ENCODE results near the gene CPAMD8.

- TF ChIP-seq POLR2AphosphoS5 (IDR thresholded peaks at IDR 0.05) (no peak), CTCF (IDR thresholded peaks at IDR 0.05) (no peak), POLR2A (IDR thresholded peaks at IDR 0.05) (no peak)
These were observed 104.6 kb downstream of the CPAMD8 start for GRCh38 chr19:16921766-16922591.

Measured in suprapubic skin (tissue), 4 donors.